K562 (cell line): ENCODE results near the gene OR8B4. TPM values are rescaled to one million over a fixed set of nuclear protein-coding genes. Genes with fewer than 3 reads are reported as not detected.

Experiments used
- ATAC-seq: fragments of 200-7000 bp; cut with Tn5 transposase; 3 replicates; pipeline ENCODE4 v1.9.1; 2020; ENCODE audit warnings: moderate library complexity
- BruUV-seq: library from RNA; stranded (reverse); fragments of 400-500 nt; replicated peaks from 2 replicates; lab custom pipeline; 2021; lab: Mats Ljungman, UMichigan
- CTCF ChIA-PET: fragments of 300-600 bp; formaldehyde crosslinking; extraction: SDS; loops from one replicate; lab custom pipeline; 2021; ENCODE audit warnings: low intra/inter-chr PET ratio; lab: Yijun Ruan, JAX
- POLR2A ChIA-PET: fragments of 300-600, 350-650 bp; sonication (Branson Sonifier 250); formaldehyde crosslinking; extraction: SDS; loops from one replicate; lab custom pipeline; 2021; ENCODE audit warnings: antibody characterized with exemption, inconsistent platforms; lab: Yijun Ruan, JAX
- DNase-seq, 4 experiments: peaks; one replicate each; pipeline versions ENCODE4 v3.0.0 to v3.0.0-alpha.2; 2011 to 2018; ENCODE audit warnings: low spot score in 3 of 4, mixed read lengths in 3 of 4; ENCODE audit errors: extremely low read depth in 1 of 4
- FAIRE-seq: peaks from 2 replicates; lab custom pipeline; 2011; peaks lifted over from hg19 to GRCh38; lab: Jason Lieb, UNC
- H2AFZ ChIP-seq: 2 replicates; pipeline ENCODE4 v1.6.0; 2011; ENCODE audit warnings: low read depth, low read length, control low read depth, inconsistent platforms
- H3K27ac ChIP-seq: fragments of 200-600 bp; 3 replicates; pipeline ENCODE4 v1.8.0; 2011; ENCODE audit warnings: low read depth, mild to moderate bottlenecking, control low read depth, inconsistent platforms, low read length, moderate library complexity, mixed read lengths; ENCODE audit errors: extremely low read depth
- H3K27me3 ChIP-seq, 2 experiments: fragments of 300-600 bp in 1 of 2; 2 replicates in 1 of 2; 3 replicates in 1 of 2; pipeline versions ENCODE4 v1.6.0 to v1.8.0; 2011; ENCODE audit warnings: inconsistent platforms in 2 of 2, low read length in 2 of 2, mild to moderate bottlenecking in 1 of 2, mixed read lengths in 1 of 2, moderate library complexity in 1 of 2; ENCODE audit not compliant: control insufficient read depth in 2 of 2, insufficient read depth in 2 of 2
- H3K36me3 ChIP-seq: fragments of 300-600 bp; 3 replicates; pipeline ENCODE4 v1.8.0; 2011; ENCODE audit warnings: mild to moderate bottlenecking, low read length, inconsistent platforms; ENCODE audit not compliant: control insufficient read depth, insufficient read depth
- H3K4me1 ChIP-seq, 2 experiments: fragments of 200-600 bp in 1 of 2; replicated peaks in 1 of 2; 2 replicates in 1 of 2; 3 replicates in 1 of 2; pipeline versions ENCODE4 v1.5.1 to v1.8.0; 2011; ENCODE audit warnings: inconsistent platforms in 2 of 2, low read length in 2 of 2, mild to moderate bottlenecking in 1 of 2, mixed read lengths in 1 of 2, moderate library complexity in 1 of 2; ENCODE audit not compliant: control insufficient read depth in 2 of 2, insufficient read depth in 2 of 2
- H3K4me2 ChIP-seq: 2 replicates; pipeline ENCODE4 v1.6.1; 2011; ENCODE audit warnings: low read length, control low read depth, inconsistent platforms, mixed read lengths; ENCODE audit not compliant: insufficient read depth
- H3K4me3 ChIP-seq: fragments of 200-600 bp; sonication (generic), shearing (Covaris generic); 2 replicates; pipeline ENCODE4 v1.5.1; 2016; ENCODE audit warnings: control low read depth, inconsistent platforms
- H3K79me2 ChIP-seq: fragments of 200-600 bp; 3 replicates; pipeline ENCODE4 v1.8.0; 2011; ENCODE audit warnings: low read length, inconsistent platforms; ENCODE audit not compliant: control insufficient read depth, insufficient read depth
- H3K9ac ChIP-seq, 2 experiments: 2 replicates each; pipeline versions ENCODE4 v1.6.0 to v1.6.1; 2011; ENCODE audit warnings: low read depth in 2 of 2, low read length in 2 of 2, control low read depth in 1 of 2, inconsistent platforms in 1 of 2, mild to moderate bottlenecking in 1 of 2, mixed read lengths in 1 of 2; ENCODE audit not compliant: insufficient read depth in 1 of 2
- H3K9me1 ChIP-seq: one replicate; pipeline ENCODE4 v1.6.0; 2011; ENCODE audit warnings: inconsistent platforms, mild to moderate bottlenecking, low read length, moderate library complexity; ENCODE audit not compliant: control insufficient read depth, insufficient read depth
- H3K9me3 ChIP-seq: replicated peaks from 2 replicates; pipeline ENCODE4 v1.5.1; 2011; ENCODE audit warnings: low read depth, low read length, inconsistent platforms; ENCODE audit not compliant: control insufficient read depth, insufficient read depth
- H4K20me1 ChIP-seq: replicated peaks from 2 replicates; pipeline ENCODE4 v1.6.1; 2011; ENCODE audit warnings: low read length, inconsistent platforms, mixed read lengths; ENCODE audit not compliant: control insufficient read depth, insufficient read depth
- PBX2 ChIP-seq, 2 experiments: IDR thresholded peaks in 1 of 2; conservative IDR thresholded peaks in 1 of 2; 2 replicates each; pipeline ENCODE4 v1.6.1; 2016; ENCODE audit warnings: low read depth in 2 of 2, mild to moderate bottlenecking in 1 of 2, missing compliant biosample characterization in 1 of 2, missing genetic modification characterization in 1 of 2, moderate library complexity in 1 of 2
- SMC3 ChIP-seq: conservative IDR thresholded peaks from 2 replicates; pipeline ENCODE4 v1.6.1; 2011; ENCODE audit warnings: low read depth, low read length, improper control_type of control experiment; ENCODE audit not compliant: insufficient read depth
- TARDBP ChIP-seq: fragments of 450-650 bp; IDR thresholded peaks from 2 replicates; pipeline ENCODE4 v1.6.1; 2016
- WGBS: fragments of 100-300 bp; shearing (Covaris generic); methylation state at CpG from one replicate; pipeline ENCODE4 v1.1.6; 2016; ENCODE audit warnings: low coverage, mixed read lengths; ENCODE audit not compliant: insufficient coverage; ENCODE audit errors: missing lambda C conversion rate; 5-methylcytosine and 5-hydroxymethylcytosine counted together
- in situ Hi-C: fragments of 300-500 bp; cut with MboI; formaldehyde crosslinking; loops from 4 replicates; pipeline ENCODE4 v1.15.0; 2018; ENCODE audit warnings: inconsistent platforms, mixed read lengths
- intact Hi-C: fragments of 100-400 bp; cut with micrococcal nuclease; formaldehyde crosslinking; loops from 2 replicates; pipeline ENCODE4 v1.14.2; 2022
- polyA plus RNA-seq, 8 experiments: library from polyadenylated mRNA; depleted of rRNA in 4 of 8; stranded (reverse) in 5 of 8; unstranded in 3 of 8; fragments of >200 nt; fragmentation: Nextera tagmentation in 2 of 8; fragmentation: Illumina TruSeq in 1 of 8; extraction: Ambion mirVana in 2 of 8; extraction: Trizol in 1 of 8; gene quantifications; 2 replicates each; pipeline versions ENCODE4 v1.2.1 to v1.2.3, GENCODE V29; 2011 to 2014; ENCODE audit warnings: inconsistent platforms in 1 of 8, missing spikeins in 1 of 8
- total RNA-seq, 7 experiments: library from RNA; depleted of rRNA in 6 of 7; stranded (reverse); fragments of >200 nt in 6 of 7; fragmentation: Illumina TruSeq in 2 of 7; extraction: Trizol in 2 of 7; gene quantifications; 2 replicates each; pipeline versions ENCODE4 v1.2.1 to v1.2.3, GENCODE V29; 2011 to 2021; ENCODE audit warnings: low replicate concordance in 1 of 7
- TF ChIP-seq, protein P1 (sequence below): fragments of 450-650 bp; IDR thresholded peaks from 2 replicates; pipeline ENCODE4 v1.6.1; 2018; ENCODE audit not compliant: partially characterized antibody

OR8B4 gene
- total and polyA plus RNA-seq, 9 of the 15 experiments (the other 6 are each of a cell fraction or from before 2014, with no cell fraction given): not detected

DNA sequence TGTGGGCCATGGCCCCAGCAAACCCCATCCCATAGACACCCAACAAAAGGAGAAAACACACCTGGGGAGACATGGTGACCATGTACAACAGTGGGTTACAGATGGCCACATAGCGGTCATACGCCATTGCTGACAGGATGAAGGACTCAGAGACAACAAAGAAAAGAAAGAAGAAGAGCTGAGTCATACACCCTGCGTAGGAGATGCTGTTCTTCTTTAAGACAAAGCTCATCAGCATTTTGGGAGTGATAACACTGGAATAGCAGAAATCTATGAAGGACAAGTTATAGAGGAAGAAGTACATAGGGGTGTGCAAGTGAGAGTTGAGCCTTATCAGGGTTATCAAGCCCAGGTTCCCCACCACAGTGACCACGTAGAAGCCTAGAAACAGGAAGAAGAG, 15.9 kb upstream of the OR8B4 start (continued):
- TF ChIP-seq, protein P1, sequence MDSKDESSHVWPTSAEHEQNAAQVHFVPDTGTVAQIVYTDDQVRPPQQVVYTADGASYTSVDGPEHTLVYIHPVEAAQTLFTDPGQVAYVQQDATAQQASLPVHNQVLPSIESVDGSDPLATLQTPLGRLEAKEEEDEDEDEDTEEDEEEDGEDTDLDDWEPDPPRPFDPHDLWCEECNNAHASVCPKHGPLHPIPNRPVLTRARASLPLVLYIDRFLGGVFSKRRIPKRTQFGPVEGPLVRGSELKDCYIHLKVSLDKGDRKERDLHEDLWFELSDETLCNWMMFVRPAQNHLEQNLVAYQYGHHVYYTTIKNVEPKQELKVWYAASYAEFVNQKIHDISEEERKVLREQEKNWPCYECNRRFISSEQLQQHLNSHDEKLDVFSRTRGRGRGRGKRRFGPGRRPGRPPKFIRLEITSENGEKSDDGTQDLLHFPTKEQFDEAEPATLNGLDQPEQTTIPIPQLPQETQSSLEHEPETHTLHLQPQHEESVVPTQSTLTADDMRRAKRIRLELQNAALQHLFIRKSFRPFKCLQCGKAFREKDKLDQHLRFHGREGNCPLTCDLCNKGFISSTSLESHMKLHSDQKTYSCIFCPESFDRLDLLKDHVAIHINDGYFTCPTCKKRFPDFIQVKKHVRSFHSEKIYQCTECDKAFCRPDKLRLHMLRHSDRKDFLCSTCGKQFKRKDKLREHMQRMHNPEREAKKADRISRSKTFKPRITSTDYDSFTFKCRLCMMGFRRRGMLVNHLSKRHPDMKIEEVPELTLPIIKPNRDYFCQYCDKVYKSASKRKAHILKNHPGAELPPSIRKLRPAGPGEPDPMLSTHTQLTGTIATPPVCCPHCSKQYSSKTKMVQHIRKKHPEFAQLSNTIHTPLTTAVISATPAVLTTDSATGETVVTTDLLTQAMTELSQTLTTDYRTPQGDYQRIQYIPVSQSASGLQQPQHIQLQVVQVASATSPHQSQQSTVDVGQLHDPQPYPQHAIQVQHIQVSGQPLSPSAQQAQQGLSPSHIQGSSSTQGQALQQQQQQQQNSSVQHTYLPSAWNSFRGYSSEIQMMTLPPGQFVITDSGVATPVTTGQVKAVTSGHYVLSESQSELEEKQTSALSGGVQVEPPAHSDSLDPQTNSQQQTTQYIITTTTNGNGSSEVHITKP: no peak
- TF ChIP-seq SMC3: no peak
- TF ChIP-seq, all 486 proteins: peak for 27

GRCh38 chr11:124434699-124435098, 10.0 kb upstream of the OR8B4 start:
- Histone ChIP-seq H3K27me3 (no peaks in the 10 kb centered on the region), H3K27ac (no peak overlapping the region), H3K4me1 (no peaks in the 10 kb centered on the region; a peak in 1 of 5 replicates), H4K20me1 (no peaks in the 10 kb centered on the region), H3K4me3 (no peak overlapping the region), H3K9me3 (no peaks in the 10 kb centered on the region; the same call in 1 of the 2 replicates), H2AFZ (no peak overlapping the region), H3K9me1 (no peaks in the 10 kb centered on the region), H3K9ac (no peak overlapping the region), H3K36me3 (no peaks in the 10 kb centered on the region), H3K4me2 (no peak overlapping the region), H3K79me2 (no peaks in the 10 kb centered on the region)
- WGBS: 33% methylated on average over 2 of the region's 2 CpGs
- in situ Hi-C loops: no loop called here
- ChIA-PET CTCF (no interaction called here), POLR2A (no interaction called here)
- no peak for TF ChIP-seq TARDBP
- no peak for TF ChIP-seq PBX2 (CRISPR knock-in tag; IDR thresholded peaks at IDR 0.05; ENCODE audit: low read depth)
- TF ChIP-seq PBX2 (tag; conservative IDR thresholded peaks at IDR 0.05; ENCODE audit: low read depth): no peak
- FAIRE-seq (no peak), ATAC-seq (no peak), DNase-seq (no peak)
- intact Hi-C loops: no loop called here
- no TSS peak for BruUV-seq
